Prostate gland (tissue), 2 donors: ENCODE data around the gene CCAR1.
"Not testable (repeated sequence)": the region's sequence is repeated elsewhere in the genome, so short reads cannot be mapped to it uniquely, and the experiment has no call there.

Experiments used
- CTCF ChIP-seq, 4 experiments: fragments of 200-600 bp in 2 of 4; fragments of 450-650 bp in 2 of 4; sonication (generic) in 2 of 4; IDR thresholded peaks; 1 replicate in 3 of 4; 2 replicates in 1 of 4; pipeline ENCODE4 v1.5.1; 2016 to 2019; ENCODE audit warnings: antibody characterized with exemption in 4 of 4, mild to moderate bottlenecking in 2 of 4, moderate library complexity in 2 of 4
- POLR2AphosphoS5 ChIP-seq: sonication (generic); formaldehyde crosslinking; IDR thresholded peaks from one replicate; pipeline ENCODE4 v1.6.1; 2017; ENCODE audit warnings: antibody characterized with exemption

DNA sequence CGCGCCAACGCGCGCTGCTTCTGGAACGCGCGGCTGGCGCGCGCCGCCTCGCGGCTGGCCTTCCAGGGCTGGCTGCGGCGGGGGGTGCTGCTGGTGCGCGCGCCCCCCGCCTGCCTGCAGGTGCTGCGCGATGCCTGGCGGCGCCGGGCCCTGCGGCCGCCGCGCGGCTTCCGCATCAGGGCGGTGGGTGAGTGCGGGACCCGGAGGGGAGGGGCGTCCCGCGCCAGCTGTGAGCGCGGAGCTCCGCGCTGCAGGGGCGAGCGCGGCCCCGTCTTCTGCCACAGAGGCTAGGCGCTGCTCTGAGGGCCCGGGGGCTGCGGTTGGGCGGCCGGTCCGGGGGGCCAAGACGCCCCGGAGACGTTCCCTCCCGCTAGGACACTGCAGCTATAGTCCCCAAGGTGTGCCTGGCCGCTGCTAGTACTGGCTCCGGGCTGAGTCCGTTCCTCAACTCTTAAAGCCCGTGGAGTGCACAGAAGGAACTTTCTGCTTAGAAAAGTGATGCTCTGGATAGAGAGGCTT lies 107.1 kb downstream of the CCAR1 start:
- not testable (repeated sequence) for TF ChIP-seq CTCF (IDR thresholded peaks at IDR 0.05); POLR2AphosphoS5
